K562 (cell line): ENCODE data around the gene UBE2B. TPM values are rescaled to one million over a fixed set of nuclear protein-coding genes. Genes with fewer than 3 reads are reported as not detected.

Source experiments
- CBX3 ChIP-seq, 2 experiments: IDR thresholded peaks; 1 replicate in 1 of 2; 2 replicates in 1 of 2; pipeline ENCODE4 v1.6.1; 2012; ENCODE audit warnings: inconsistent platforms in 2 of 2, low read length in 2 of 2, borderline replicate concordance in 1 of 2, control low read depth in 1 of 2
- CEBPZ ChIP-seq: fragments of 150-350 bp; IDR thresholded peaks from 2 replicates; pipeline ENCODE4 v1.6.1; 2014; ENCODE audit warnings: low read depth, mild to moderate bottlenecking, low read length, borderline replicate concordance
- CREB3 ChIP-seq: fragments of 450-650 bp; conservative IDR thresholded peaks from 2 replicates; pipeline ENCODE4 v1.6.1; 2016; ENCODE audit warnings: missing genetic modification characterization, low read depth, mild to moderate bottlenecking, missing compliant biosample characterization, moderate library complexity
- CREM ChIP-seq: IDR thresholded peaks from 2 replicates; pipeline ENCODE4 v1.6.1; 2014; ENCODE audit warnings: antibody characterized with exemption, low read depth
- GATA2 ChIP-seq: sonication (generic); formaldehyde crosslinking; IDR thresholded peaks from 2 replicates; pipeline ENCODE4 v1.4.0; 2020; ENCODE audit warnings: mild to moderate bottlenecking, missing genetic modification reagents
- HDAC1 ChIP-seq, 2 experiments: fragments of 450-650 bp; IDR thresholded peaks; 2 replicates each; pipeline ENCODE4 v1.6.1; 2016 to 2017; ENCODE audit warnings: inconsistent platforms in 1 of 2, mild to moderate bottlenecking in 1 of 2, moderate library complexity in 1 of 2
- KDM5B ChIP-seq: fragments of 200-600 bp; sonication (generic); IDR thresholded peaks from 2 replicates; pipeline ENCODE4 v1.6.1; 2012; ENCODE audit warnings: low read depth, mild to moderate bottlenecking, moderate library complexity, low read length, control low read depth, inconsistent platforms; ENCODE audit not compliant: insufficient replicate concordance
- KLF1 ChIP-seq: fragments of 450-650 bp; IDR thresholded peaks from 2 replicates; pipeline ENCODE4 v1.6.1; 2016; ENCODE audit warnings: missing genetic modification characterization, missing compliant biosample characterization
- SIN3B ChIP-seq: fragments of 450-650 bp; IDR thresholded peaks from 2 replicates; pipeline ENCODE4 v1.6.1; 2017; ENCODE audit warnings: low read depth, mild to moderate bottlenecking, moderate library complexity
- SP1 ChIP-seq: sonication (generic); formaldehyde crosslinking; IDR thresholded peaks from 2 replicates; pipeline ENCODE4 v1.8.1; 2022; ENCODE audit warnings: mild to moderate bottlenecking, missing genetic modification reagents
- STAG1 ChIP-seq: sonication (generic); formaldehyde crosslinking; IDR thresholded peaks from 2 replicates; pipeline ENCODE4 v1.5.0; 2020; ENCODE audit warnings: missing genetic modification reagents, borderline replicate concordance
- SUPT5H ChIP-seq: fragments of 450-650 bp; IDR thresholded peaks from 2 replicates; pipeline ENCODE4 v1.6.1; 2016
- YY1 ChIP-seq, 3 experiments: IDR thresholded peaks; 2 replicates each; pipeline ENCODE4 v1.6.1; 2011; ENCODE audit warnings: low read length in 2 of 3, mild to moderate bottlenecking in 2 of 3, moderate library complexity in 2 of 3, borderline replicate concordance in 1 of 3, control low read depth in 1 of 3, low read depth in 1 of 3; ENCODE audit not compliant: insufficient read depth in 3 of 3, insufficient replicate concordance in 2 of 3, control insufficient read depth in 1 of 3, insufficient read length in 1 of 3; ENCODE audit errors: extremely low read depth in 1 of 3
- ZBTB7A ChIP-seq: IDR thresholded peaks from 2 replicates; pipeline ENCODE4 v1.6.1; 2011; ENCODE audit warnings: low read depth, mild to moderate bottlenecking, low read length, moderate library complexity, borderline replicate concordance; ENCODE audit not compliant: control insufficient read depth
- ZNF263 ChIP-seq: sonication (generic); formaldehyde crosslinking; IDR thresholded peaks from 2 replicates; pipeline ENCODE4 v1.8.0; 2022; ENCODE audit warnings: mild to moderate bottlenecking, missing genetic modification reagents, borderline replicate concordance
- polyA plus RNA-seq, 8 experiments: library from polyadenylated mRNA; depleted of rRNA in 4 of 8; stranded (reverse) in 5 of 8; unstranded in 3 of 8; fragments of >200 nt; fragmentation: Nextera tagmentation in 2 of 8; fragmentation: Illumina TruSeq in 1 of 8; extraction: Ambion mirVana in 2 of 8; extraction: Trizol in 1 of 8; gene quantifications; 2 replicates each; pipeline versions ENCODE4 v1.2.1 to v1.2.3, GENCODE V29; 2011 to 2014; ENCODE audit warnings: inconsistent platforms in 1 of 8, missing spikeins in 1 of 8
- total RNA-seq, 7 experiments: library from RNA; depleted of rRNA in 6 of 7; stranded (reverse); fragments of >200 nt in 6 of 7; fragmentation: Illumina TruSeq in 2 of 7; extraction: Trizol in 2 of 7; gene quantifications; 2 replicates each; pipeline versions ENCODE4 v1.2.1 to v1.2.3, GENCODE V29; 2011 to 2021; ENCODE audit warnings: low replicate concordance in 1 of 7

Gene UBE2B
- total and polyA plus RNA-seq, 9 of the 15 experiments (the other 6 are each of a cell fraction or from before 2014, with no cell fraction given), result 13.1 to 198 (median 75.5) TPM

- peak; percentile 80 for TF ChIP-seq SP1
- TF ChIP-seq GATA2 (CRISPR knock-in tag), result 0 out of 2 replicates have a peak, but pooled peaks have one; percentile 4
- TF ChIP-seq KLF1 (tag), result peak; percentile 33; the same call in 1 of the 2 replicates
- peak; percentile 48; the same call in 1 of the 2 replicates for TF ChIP-seq ZNF263 (CRISPR knock-in tag)
- TF ChIP-seq CBX3 (IDR thresholded peaks at IDR 0.05; ENCODE audit: borderline replicate concordance in 1 of 2, low read length in 2 of 2), result peak in 1 of 2 experiments; percentile 67; a peak in 2 of 3 replicates
- TF ChIP-seq STAG1 (CRISPR knock-in tag), result no peak
- TF ChIP-seq HDAC1 (IDR thresholded peaks at IDR 0.05), result peak in 1 of 2 experiments; percentile 60; a peak in 2 of 4 replicates
- TF ChIP-seq CREM, result peak; percentile 88
- TF ChIP-seq ZBTB7A, result peak; percentile 41; the same call in 1 of the 2 replicates
- no peak for TF ChIP-seq CREB3 (tag)
- peak; percentile 7 to 89 (median 81) for TF ChIP-seq YY1 (IDR thresholded peaks at IDR 0.05; ENCODE audit: borderline replicate concordance in 1 of 3, control insufficient read depth in 1 of 3, extremely low read depth in 1 of 3, insufficient read depth in 3 of 3, insufficient read length in 1 of 3, insufficient replicate concordance in 2 of 3, low read depth in 1 of 3, low read length in 2 of 3)
- peak; percentile 94 for TF ChIP-seq SUPT5H
- TF ChIP-seq CEBPZ, result no peak
- peak; percentile 90 for TF ChIP-seq KDM5B
- peak; percentile 82 for TF ChIP-seq SIN3B
These were observed 40.3 kb downstream of the UBE2B start, which contains the start of gene CDKN2AIPNL (continued) for GRCh38 chr5:134411546-134412266.
